GM19239 (cell line): ENCODE measurements around the gene GALNT16.
A peak's percentile ranks its signal among the peaks of the same experiment; 100 is the strongest.
"Not testable (repeated sequence)": the region's sequence is repeated elsewhere in the genome, so short reads cannot be mapped to it uniquely, and the experiment has no call there.

ENCODE experiments used
- DNase-seq: peaks from one replicate; pipeline ENCODE4 v3.0.0; 2011; ENCODE audit warnings: low spot score; ENCODE audit not compliant: insufficient read length
- FAIRE-seq: peaks from 2 replicates; lab custom pipeline; 2011; peaks lifted over from hg19 to GRCh38; lab: Jason Lieb, UNC

Gene GALNT16

DNA sequence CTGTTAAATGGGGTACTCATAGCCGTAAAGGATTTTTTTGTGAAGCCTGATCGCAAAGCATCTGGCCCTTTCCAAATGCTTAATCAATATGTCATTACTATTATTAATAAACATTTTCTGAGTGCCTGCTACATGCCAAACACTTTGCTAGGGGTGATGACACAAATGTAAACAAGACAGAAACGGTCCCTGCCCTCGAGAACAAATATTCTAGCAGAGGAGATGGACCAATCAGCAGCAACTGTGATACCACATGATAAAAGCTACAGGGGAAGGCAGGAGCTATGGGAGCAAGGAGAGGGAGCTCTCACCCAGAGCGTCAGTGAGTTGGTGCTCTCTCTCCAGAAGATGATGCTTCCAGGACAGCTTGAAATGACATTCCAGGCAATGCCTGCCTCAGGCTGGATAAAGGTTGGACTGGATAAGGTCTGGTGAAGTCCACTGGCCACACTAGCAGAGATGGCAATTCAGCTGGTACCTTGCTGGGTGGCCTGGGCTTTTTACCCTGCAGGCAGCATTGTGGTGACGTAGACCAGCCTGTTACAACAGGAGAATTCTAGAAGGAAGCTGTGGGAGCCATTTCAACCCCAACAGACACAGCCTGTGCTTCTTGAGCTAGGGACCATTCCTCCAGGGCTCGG, 97.1 kb downstream of the GALNT16 start:
- DNase-seq (no peak), FAIRE-seq (no peak)

DNA sequence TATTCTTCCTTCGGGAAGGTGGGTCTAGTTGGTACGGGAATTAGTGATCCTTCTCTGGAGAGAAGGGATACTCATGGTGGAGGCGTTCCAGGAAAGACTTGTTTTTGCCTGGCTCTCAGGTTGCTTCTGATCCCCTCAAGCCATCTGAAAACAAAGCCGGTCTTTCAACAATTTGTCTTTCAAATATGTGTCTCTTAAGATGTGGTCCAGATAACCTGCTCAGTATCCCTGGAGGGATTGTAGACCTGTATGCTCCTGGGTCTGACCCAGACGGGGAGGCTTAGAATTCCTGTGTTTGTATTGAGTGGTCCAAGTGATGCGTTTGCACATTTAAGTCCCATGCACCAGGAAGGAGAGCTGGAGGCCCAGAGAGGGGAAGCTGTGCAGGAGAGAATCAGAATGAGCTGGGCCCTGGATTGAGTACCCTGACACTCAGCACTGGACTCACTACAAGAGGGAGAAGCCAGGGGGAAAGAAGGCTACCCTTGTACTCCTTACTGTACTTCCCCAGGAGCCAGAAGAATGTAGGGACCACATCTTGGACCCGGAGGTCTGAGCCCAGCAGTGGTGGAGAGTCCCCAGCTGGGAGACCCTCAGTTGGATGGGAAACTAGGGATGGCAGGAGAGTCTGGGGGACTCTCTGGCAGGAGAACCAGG, 97.7 kb downstream of the GALNT16 start:
- FAIRE-seq = no peak
- no peak for DNase-seq

DNA sequence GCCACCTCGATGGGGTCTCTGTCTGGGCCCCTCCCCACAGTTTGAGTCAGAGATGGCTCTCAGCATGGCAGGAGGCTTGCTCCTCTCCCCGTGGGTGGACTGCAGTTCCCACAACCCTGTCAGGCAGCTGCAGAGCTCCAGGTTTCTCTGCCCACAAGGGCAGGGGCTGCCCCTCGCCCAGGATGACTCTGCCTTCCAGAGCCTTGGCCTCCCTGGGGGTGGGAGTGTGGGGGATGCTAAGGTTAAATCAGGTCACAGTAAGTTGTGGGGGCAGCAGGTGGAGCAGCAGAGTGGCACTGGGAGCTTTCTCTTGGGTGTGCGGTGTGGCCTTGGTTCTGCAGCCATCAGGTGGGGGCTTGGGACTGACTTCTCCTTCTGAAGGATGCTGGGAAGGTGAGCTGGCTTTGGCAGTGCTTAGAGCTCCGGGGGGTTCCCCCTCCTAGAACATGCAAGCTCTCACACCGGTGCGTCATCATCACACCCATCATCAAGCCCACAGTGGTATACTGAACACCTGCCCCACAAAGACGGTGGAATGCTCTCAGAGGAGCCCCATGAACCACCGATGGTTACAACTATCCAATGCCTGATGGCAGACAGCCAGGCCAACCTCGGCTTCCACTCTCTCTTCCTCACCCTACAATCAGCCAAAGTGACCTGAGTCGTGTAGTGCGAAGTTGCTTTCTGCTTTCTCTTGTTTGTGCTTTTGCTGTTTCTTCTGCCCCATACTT, 98.4 kb downstream of the GALNT16 start:
- FAIRE-seq = peak; percentile 61

DNA sequence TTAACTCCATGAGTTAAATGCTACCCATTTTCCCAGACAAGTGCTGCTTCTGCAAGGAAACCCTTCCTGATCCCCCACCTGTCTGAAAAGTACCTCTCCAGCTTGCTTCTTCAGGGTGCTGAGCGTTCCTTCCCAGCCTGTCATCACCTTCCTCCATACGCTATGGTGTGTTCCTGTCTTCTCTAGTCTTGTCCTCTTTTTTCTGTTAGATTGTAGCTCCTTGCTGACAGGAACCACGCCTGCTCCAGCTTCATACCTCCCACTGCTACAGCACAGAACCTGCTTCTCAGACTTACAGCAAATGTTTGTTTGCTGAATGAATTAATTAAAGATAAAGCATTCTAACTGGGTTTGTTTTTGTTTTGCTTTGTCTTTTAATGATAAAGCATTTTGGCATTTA, 99.0 kb downstream of the GALNT16 start:
- DNase-seq (no peak), FAIRE-seq (no peak)

More for the DNA sequence above, 98.4 kb downstream of the GALNT16 start:
- no peak for DNase-seq

DNA sequence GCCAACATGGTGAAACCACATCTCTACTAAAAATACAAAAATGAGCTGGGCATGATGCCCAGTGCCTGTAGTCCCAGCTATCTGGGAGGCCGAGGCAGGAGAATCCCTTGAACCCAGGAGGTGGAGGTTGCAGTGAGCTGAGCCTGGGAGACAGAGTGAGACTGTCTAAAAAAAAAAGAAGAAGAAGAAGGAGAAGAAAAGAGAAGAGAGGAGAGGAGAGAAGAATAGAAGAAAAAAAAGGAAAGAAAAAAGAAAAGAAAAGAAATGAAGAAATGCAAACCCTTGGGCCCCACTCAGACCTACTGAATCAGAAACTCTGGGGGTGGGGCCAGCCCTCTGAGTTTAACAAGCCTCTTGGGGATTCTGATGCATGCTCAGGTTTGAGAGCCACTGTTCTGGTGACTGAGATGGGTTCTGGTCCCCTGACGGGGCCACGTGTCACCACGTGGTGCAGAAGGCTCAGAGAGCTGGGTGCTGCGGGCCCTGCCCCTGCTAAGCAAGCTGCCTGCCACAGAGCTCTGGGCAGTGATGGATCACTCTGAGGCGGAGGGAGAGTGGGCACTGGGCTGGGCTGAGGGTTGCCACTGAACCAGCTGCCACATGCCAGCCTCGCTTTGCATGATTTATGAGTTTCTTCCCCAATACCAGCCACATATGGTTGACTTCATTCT, 100.6 kb downstream of the GALNT16 start:
- FAIRE-seq = no peak
- no peak for DNase-seq

DNA sequence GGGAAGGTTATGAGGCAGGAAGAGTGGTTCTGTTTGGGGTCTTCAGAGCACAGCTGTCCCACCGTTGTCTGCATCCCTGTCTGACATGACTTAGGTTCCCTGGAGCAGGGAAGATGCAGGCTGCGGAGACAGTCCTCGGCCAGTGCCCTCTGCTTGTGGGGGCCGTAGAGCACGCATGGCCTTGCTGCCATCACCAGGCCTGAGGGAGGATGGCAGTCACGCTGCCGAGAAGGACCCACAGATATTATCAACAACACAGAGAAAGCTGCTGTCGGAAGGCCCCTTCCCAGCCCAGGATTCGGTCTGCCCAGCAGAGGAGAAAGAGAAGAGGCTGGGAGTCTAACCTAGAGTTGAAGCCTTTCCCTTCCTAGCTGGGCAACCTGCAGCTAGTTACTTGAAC, 103.1 kb downstream of the GALNT16 start:
- DNase-seq (no peak), FAIRE-seq (no peak)

DNA sequence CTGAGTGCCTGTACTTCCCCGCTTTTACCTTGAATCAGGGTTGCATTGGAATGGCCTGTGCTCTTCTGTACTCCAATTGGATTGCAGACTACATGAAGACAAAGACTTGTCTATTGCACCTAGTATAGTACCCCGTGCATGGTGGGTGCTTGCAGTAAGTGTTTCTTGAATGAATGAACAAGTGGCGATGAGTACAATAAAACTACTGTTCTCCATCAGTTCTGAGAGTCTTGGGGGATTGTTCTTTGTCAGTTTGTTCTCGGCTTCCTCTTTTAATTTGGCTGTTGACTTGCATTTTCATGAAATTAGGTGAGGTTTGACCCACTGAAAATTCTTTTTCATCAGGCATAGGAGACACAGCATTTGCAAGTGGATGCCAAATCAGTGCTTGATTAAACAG, 104.0 kb downstream of the GALNT16 start:
- FAIRE-seq = no peak
- no peak for DNase-seq

DNA sequence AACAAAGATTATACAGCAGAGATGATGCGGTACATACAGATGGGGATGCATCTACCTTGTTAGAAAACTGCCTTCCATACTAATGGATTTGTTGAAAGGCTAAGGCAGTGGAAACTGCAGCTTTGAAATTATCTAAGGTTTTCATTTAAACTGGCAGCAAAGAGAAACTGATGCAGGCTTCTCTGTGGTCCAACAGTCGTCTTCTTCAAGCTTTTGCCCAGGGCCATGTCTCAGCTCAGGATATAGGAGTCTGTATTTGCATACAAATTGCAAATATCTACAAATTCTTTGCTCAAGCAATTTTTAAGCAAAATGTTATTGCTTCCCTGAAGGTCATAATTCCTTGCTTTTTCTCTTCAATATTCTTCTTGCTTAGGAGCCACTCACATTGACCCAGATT, 104.4 kb downstream of the GALNT16 start:
- no peak for FAIRE-seq
- DNase-seq = no peak

DNA sequence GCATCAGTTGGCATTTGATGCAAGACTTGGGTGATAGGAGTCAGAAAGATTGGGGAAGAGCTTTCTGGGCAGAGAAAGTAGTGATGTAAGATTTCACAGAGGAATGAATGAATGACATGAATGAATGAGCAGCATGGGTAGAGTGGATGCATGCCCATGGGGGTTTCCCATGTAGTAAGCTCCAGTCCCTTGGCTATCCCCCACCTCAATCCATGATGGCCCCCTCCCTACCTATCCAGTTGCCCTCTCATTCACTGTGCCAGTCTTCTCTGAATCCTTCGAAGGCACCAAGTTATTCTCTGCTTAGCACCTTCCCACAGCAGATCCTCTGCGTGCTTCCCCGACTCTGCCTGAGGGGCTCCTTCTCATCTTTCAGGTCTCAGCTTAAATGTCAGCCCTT, 106.1 kb downstream of the GALNT16 start:
- DNase-seq (no peak), FAIRE-seq (no peak)

DNA sequence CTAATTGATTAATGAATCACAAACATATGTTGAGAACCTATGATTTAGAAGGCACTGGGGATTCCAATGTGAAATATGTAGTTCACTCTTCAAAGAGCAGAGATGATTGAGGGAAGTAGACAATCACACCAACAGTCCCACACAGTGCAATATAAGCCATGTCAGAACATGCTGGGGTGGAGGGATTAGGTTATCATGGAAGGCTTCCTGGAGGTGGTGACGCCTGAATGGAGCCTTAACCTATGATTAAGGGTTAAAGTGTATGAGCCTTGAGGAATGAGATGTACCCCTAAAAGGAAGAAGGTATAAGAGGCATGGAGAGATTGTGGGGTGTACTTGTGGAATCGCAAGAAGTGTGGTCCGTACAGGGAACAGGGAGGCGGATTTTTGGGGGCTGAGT, 106.8 kb downstream of the GALNT16 start:
- DNase-seq = no peak
- no peak for FAIRE-seq

DNA sequence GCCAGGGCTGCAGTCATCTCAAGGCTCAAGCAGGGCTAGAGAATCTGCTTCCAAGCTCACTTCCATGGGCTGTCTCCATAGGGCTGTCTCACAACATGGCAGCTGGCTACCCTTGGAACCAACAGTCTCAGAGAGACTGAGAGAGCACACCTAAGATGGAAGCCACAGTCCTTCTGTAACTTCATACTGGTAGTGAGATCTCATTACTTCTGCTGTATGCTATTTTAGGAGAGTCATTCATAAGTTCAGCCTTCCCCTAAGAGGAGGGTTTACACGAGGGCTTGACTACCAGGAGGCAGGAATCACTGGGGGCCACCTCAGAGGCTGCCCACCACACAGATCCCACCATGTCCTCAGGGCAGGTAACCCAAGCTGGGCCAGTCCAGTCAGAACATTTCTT, 108.4 kb downstream of the GALNT16 start:
- FAIRE-seq = no peak

DNA sequence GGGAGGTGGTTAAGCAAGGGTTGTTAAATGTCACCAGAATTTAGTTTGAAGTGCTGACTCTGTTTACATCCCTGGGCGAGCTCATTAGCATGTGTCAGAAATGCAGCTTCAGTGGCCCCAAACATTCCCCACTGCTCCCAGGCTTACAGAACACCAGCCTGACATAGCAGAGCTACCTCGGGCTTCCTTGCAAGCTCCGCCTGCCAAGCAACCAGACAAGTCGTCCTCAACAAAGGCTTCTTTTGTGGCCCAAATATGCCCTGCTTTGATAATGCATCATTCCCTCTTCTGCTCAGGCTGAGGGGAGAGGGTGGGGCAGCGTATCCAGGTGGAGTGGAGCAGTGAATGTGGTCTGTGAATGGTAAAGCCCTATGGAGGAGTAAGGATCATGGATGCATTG, 110.1 kb downstream of the GALNT16 start:
- no peak for DNase-seq
- no peak for FAIRE-seq

More for the DNA sequence above, 108.4 kb downstream of the GALNT16 start:
- DNase-seq = no peak

DNA sequence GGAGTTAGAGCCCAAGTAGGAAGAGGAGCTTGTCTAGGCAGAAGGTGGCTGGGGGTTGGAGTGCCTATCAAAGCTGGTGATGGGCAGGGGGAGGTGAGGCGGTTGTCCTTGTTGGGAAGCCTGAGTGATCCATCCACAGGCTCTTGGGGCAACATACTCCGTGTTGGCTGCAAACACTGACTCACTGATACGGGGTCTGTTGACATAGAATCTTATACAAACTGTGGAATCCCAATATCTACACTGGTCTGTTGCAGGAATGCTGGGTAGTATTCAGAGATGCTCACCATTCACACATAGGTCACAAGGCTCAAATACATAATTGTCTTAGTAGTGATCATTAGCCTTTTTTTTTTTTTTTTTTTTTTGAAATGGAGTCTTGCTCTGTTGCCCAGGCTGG, 112.2 kb downstream of the GALNT16 start:
- FAIRE-seq = no peak
- no peak for DNase-seq

DNA sequence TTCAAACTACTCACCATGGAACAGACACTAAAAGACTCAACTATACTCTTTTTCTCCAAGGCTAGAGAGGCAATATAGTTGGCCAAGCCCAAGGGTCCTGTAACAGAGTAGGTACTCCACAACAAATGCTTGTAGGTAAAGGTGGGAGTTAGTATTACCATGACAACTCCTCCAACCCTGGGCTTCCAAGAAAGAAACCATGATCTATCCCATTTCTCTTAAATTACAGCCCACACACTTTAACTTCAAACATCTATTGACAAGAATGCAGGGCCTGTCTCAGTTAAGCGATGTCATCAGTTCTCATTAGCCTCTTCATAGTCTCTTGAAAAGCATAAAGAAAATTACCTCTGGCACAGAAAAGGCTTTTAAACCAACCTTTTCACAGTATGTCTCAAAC, 113.1 kb downstream of the GALNT16 start:
- DNase-seq = no peak
- no peak for FAIRE-seq

DNA sequence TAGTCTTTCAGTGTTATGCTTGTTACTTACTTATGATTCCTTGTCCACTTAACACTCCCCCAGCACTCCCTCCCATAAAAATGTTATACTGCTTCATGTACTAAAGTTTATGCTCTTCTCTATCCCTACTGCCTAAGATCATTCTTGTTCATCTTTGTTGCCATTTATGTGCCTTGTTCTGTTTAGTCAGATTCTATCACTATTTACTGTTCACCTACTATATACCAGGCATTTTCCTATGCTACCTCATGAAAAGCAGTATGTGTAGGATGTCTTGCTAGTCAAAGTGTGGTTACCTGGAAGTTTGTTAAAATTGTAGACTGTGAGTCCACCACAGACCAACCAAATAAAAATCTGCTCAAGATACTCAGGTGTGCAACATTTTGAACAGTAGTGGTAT, 114.3 kb downstream of the GALNT16 start:
- DNase-seq (no peak), FAIRE-seq (no peak)

DNA sequence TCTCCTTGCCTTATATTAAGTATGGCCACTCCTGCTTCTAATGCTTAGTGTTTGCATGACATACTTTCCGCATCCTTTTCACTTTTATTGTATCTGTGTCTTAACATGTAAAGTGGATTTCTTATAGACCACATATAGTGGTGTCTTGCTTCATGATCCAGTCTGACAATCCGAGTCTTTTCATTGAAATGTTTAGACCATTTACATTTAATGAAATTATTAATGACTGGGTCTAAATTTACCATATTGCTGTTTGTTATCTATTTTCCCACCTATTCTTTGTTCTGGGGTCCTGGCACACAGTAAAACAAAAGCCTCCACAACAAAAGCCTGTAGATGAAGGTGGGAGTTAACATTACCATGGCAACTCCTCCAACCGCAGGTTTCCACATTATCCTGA, 115.2 kb downstream of the GALNT16 start:
- FAIRE-seq (no peak), DNase-seq (no peak)

DNA sequence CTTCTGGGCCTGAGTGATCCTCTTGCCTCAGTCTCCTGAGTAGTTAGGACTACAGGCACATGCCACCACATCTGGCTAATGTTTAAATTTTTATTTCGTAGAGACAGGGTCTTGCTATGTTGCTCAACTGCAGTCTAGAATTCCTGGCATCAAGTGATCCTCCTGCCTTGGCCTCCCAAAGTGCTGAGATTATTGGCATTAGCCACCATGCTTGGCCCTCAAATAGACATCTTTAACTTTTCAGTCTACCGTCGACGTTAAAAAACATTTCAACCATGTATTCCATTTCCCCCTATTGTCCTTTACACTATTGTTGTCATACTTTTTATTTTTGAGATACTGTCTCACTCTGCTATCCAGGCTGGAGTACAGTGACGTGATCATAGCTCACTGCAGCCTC, 115.8 kb downstream of the GALNT16 start:
- no peak for FAIRE-seq
- DNase-seq = no peak

DNA sequence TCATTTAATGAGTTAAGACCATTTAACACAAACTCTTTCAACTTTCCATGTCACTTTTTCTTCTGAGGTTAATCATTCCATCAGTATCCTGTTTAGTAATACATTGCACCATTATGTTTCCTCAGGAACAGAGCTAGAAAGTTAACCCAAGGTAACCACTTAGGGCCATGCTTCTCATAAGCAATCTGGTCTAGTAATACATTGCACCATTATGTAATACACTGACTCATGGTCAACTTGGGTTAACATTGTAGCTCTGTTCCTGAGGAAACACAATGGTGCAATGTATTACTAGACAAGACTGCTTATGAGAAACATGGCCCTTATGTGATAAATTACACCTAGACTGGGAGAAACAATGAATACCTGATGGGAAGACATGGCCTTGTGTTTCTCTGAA, 116.5 kb downstream of the GALNT16 start:
- no peak for FAIRE-seq
- no peak for DNase-seq

DNA sequence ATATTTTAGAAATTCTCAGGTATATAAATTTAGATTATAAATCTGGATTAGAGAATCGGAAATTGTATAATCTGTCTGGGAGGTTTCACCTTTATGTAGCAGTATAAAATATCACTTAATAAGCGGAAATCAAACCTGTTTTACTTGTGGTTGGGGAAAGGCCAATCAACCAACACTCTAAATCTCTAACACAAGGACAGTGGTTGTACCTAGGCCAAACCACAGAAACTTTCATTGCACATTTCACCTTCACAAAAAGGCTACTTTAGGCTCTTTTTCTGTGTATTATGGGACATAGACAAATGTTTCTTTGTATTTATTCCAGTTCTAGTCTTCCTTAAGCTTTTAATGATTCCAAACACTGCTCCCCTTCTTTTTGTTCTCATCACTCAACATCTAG, 118.3 kb downstream of the GALNT16 start:
- peak; percentile 58 for FAIRE-seq
- no peak for DNase-seq

DNA sequence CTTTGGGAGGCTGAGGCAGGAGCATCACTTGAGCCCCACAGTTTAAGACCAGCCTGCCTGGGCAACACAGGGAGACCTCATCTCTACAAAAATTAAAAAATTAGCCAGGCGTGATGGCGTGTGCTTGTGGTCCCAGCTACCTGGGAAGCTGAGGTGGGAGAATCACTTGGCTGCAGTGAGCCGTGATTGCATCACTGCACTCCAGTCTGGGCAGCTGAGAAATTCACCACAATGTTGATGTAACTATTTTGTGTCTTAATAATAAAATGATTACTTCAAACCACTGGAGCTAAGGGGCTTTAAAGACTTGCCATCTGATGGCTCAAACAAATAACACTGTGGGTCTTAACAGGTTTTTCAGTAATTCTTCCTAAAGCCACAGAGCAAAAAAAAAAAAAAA, 127.4 kb downstream of the GALNT16 start:
- FAIRE-seq (peak; percentile 4), DNase-seq (no peak)

DNA sequence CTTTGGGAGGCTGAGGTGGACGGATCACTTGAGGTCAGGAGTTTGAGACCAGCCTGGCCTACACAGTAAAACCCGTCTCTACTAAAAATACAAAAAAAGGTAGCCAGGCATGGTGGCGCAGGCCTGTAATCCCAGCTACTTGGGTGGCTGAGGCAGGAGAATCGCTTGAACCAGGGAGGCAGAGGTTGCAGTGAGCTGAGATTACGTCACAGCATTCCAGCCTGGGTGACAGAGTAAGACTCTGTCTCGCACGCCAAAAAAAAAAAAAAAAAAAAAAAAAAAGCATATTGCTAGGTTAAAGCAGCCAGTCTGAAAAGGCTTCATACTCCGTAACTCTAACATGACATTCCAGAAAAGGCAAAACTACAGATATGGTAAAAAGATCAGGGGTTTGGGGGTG, 131.4 kb downstream of the GALNT16 start:
- FAIRE-seq, DNase-seq: not testable (repeated sequence)
